Fibroblast of the aortic adventitia (primary cell): Measurements from ENCODE around the gene GOLGA6L2. TPM values are rescaled to one million over a fixed set of nuclear protein-coding genes. Genes with fewer than 3 reads are reported as not detected.
"Not testable (repeated sequence)": the region's sequence is repeated elsewhere in the genome, so short reads cannot be mapped to it uniquely, and the experiment has no call there.

Experiments used
- DNase-seq: peaks from one replicate; pipeline ENCODE4 v3.0.0-alpha.2; 2010; ENCODE audit warnings: low read depth
- H3K4me3 ChIP-seq: 2 replicates; pipeline ENCODE4 v1.5.1; 2011; ENCODE audit warnings: low read depth, mild to moderate bottlenecking, control low read depth, low read length, moderate library complexity
- total RNA-seq: library from RNA; depleted of rRNA; stranded (reverse); fragments of >200 nt; gene quantifications from 2 replicates; pipeline ENCODE4 v1.2.3, GENCODE V29; 2012; ENCODE audit warnings: low replicate concordance
- TF ChIP-seq, protein P1 (sequence below): IDR thresholded peaks from 2 replicates; pipeline ENCODE4 v1.5.1; 2011; ENCODE audit warnings: mild to moderate bottlenecking, low read length, control low read depth, inconsistent platforms; ENCODE audit not compliant: insufficient read depth

The GOLGA6L2 gene
- total RNA-seq, 1 donor: not detected

DNA sequence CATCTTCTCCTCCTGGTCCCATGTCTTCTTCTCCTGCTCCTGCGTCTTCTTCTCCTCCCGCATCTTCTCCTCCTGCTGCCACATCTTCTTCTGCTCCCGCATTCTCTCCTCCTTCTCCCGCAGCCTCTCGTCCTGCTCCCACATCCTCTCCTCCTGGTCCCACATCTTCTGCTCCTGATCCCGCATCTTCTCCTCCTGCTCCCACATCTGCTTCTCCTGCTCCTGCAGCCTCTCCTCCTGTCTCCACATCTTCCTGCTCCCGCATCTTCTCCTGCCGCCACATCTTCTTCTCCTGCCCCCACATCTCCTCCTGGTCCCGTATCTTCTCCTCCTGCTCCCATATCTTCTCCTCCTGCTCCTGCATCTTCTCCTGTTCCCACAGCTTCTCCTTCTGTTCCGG, 6.4 kb downstream of the GOLGA6L2 start:
- H3K4me3 ChIP-seq: no peak overlapping the region
- no peak for DNase-seq
- TF ChIP-seq, protein P1, sequence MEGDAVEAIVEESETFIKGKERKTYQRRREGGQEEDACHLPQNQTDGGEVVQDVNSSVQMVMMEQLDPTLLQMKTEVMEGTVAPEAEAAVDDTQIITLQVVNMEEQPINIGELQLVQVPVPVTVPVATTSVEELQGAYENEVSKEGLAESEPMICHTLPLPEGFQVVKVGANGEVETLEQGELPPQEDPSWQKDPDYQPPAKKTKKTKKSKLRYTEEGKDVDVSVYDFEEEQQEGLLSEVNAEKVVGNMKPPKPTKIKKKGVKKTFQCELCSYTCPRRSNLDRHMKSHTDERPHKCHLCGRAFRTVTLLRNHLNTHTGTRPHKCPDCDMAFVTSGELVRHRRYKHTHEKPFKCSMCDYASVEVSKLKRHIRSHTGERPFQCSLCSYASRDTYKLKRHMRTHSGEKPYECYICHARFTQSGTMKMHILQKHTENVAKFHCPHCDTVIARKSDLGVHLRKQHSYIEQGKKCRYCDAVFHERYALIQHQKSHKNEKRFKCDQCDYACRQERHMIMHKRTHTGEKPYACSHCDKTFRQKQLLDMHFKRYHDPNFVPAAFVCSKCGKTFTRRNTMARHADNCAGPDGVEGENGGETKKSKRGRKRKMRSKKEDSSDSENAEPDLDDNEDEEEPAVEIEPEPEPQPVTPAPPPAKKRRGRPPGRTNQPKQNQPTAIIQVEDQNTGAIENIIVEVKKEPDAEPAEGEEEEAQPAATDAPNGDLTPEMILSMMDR: no peak

DNA sequence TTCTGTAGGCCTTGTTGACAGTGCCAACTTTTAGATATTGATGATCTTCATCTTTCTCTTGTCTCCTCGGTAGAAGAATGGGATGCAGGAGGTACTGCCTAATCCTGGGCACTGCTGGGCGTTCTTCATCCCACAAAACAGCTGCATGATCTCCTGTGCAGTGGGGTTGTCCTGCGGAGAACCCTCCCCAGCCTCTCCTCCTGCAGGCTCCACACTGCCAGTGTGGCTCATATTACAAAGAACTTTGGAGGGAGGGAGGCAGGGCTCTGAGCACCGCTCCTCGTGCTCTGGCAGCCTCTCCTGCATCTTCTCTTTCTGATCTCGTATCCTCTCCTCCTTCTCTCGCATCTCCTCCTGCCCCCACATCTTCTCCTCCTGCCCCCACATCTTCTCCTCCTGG, 7.5 kb downstream of the GOLGA6L2 start:
- TF ChIP-seq, protein P1: no peak
- DNase-seq: no peak
- no peak overlapping the region for H3K4me3 ChIP-seq

DNA sequence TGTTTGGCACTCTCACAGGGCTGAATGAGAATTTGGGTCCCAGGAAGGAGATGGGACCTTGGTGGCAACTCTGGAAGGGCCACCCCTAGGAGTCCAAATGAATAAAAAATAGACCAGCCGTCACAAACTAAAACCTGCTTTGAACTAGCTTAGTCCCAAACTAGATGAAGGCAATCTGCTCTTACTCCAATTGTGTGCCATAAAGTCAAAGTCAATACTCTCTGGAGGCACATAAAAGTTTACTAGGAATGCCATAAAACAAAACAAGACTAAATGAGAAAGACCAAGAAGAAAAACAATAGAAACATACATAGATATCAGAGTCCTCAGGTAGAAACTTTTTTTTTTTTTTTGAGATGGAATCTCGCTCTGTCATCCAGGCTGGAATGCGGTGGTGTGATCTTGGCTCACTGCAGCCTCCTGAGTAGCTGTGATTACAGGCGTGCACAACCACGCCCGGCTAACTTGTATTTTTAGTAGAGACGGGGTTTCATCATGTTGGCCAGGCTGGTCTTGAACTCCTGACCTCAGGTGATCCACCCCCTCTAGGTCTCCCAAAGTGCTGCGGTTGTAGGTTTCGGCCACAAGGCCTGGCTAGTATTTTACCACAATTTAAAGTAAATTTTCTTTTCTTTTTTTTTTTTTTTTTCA, 8.1 kb downstream of the GOLGA6L2 start:
- H3K4me3 ChIP-seq: no peak overlapping the region
- TF ChIP-seq, protein P1: no peak
- DNase-seq: no peak

DNA sequence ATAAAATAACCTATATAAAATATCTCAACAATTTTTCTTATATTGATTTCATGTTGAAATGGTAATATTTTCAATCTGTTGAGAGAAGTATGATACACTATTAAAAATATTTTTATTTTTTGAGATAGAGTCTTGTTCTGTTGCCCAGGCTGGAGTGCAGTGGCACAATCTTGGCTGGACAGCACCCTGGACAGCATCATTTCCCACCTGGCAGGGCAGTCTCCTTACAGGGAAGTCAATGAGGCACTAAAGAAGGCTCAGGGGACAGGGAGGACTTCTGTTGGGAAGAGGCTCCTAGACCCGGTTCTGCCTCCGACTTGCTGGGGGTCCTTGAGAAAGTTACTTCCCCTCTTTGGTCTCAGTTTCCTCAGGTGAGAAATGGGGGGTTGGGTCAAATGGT, 9.4 kb downstream of the GOLGA6L2 start:
- TF ChIP-seq, protein P1: no peak
- no peak overlapping the region for H3K4me3 ChIP-seq
- DNase-seq: no peak

DNA sequence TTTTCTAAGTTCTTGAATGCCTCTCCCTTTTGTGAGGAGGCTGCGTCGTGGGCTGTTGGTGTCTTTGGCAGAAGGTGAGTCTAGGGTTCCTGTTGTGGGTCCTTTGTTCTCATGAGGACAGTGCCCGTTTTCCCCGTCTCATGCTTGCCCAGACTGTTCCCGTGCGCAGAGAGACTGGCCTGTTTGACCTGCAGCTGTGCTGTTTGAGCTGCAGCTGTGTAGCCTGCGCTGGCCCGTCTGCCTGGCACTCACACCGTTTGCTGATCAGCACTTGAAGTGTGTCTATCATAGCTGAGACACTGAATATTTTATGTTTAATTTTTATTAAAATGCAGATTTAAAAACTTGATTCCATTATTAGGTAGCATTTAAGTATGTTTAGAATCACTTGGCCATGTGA, 9.9 kb downstream of the GOLGA6L2 start:
- H3K4me3 ChIP-seq: no peak overlapping the region
- DNase-seq: no peak
- TF ChIP-seq, protein P1: no peak

DNA sequence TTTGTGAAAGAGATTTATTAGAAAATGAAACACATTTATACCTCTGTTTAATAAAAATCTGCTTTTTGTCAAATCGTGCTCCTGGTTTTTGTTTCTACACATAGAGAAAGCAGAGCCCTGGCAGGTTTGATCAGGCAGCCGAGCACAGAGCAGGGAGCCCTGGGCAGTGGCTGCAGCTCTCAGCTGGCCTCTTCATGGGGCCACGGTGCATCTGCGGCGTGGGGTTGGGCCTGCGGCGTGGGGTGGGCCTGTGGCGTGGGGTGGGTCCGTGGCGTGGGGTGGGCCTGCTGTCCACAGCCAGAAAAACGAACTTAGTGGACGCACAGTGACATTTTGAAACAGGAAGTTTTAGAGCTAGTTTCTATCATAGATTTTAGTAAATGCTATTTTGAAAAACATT, 10.6 kb downstream of the GOLGA6L2 start:
- H3K4me3 ChIP-seq: no peak overlapping the region
- DNase-seq: no peak
- TF ChIP-seq, protein P1: no peak

DNA sequence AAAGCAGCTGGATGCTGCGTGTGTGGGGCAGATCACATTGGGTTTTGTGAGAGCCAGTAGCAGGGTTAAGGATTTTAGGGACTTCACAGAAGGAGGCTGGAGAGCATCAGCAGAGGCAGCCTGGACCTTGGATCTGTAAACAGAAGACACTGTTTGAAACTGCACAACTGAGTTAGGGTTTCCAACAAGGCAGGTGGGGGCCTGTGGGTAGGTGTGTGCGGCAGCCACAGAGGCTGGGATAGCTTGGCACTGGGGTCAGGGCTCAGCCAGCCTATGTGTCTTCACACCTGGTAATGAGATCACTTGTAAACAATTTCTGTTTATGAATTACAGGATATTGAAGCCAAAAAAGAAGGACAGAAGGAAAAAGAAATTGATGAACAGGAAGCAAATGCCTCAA, 12.3 kb downstream of the GOLGA6L2 start:
- DNase-seq, H3K4me3 ChIP-seq: not testable (repeated sequence)

DNA sequence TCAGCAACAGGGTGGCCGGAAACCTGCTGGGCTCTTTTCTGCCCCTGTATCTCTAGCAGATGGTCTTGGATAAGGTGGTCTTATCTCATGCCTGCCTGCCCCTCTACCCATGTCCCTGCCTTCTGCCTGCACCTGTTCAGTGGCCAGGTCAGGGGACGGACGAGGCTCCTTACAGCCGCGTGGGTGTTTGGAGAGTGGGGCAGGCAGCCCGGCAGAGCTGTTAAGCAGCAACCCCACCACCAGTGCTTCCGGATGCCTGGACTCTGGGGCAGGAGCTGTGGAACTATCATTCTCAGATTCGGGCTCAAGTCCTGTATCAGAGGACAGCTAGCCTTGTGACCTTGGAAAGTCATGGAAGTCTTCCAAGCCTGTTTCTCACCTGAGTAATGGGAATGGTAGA, 21.7 kb downstream of the GOLGA6L2 start:
- not testable (repeated sequence) for DNase-seq, H3K4me3 ChIP-seq
